HG03354 (cell line): ENCODE results near the gene CELSR1.
"Not testable (repeated sequence)": the region's sequence is repeated elsewhere in the genome, so short reads cannot be mapped to it uniquely, and the experiment has no call there.

Experiments
- ATAC-seq: cut with Tn5 transposase; IDR thresholded peaks from one replicate; pipeline ENCODE4 v1.9.1; 2021; ENCODE audit warnings: mild to moderate bottlenecking; ENCODE audit not compliant: unreplicated experiment, poor library complexity, severe bottlenecking

The CELSR1 gene

GRCh38 chr22:46490538-46490937 lies 46.9 kb downstream of the CELSR1 start:
- no peak for ATAC-seq

GRCh38 chr22:46486996-46487717 lies 50.3 kb downstream of the CELSR1 start:
- ATAC-seq = no peak

GRCh38 chr22:46484861-46485595 lies 52.4 kb downstream of the CELSR1 start:
- ATAC-seq = no peak

- no peak for ATAC-seq
Observed at GRCh38 chr22:46484156-46484860, 53.1 kb downstream of the CELSR1 start.

GRCh38 chr22:46483353-46483752 lies 54.1 kb downstream of the CELSR1 start:
- ATAC-seq = no peak

- no peak for ATAC-seq
Observed at GRCh38 chr22:46482056-46482675, 55.3 kb downstream of the CELSR1 start.

GRCh38 chr22:46481386-46481785 lies 56.0 kb downstream of the CELSR1 start:
- no peak for ATAC-seq

- ATAC-seq = no peak
Observed at GRCh38 chr22:46480396-46480795, 57.0 kb downstream of the CELSR1 start.

GRCh38 chr22:46479046-46479445 lies 58.4 kb downstream of the CELSR1 start:
- no peak for ATAC-seq

- no peak for ATAC-seq
Observed at GRCh38 chr22:46478083-46478551, 59.3 kb downstream of the CELSR1 start.

- ATAC-seq = no peak
Observed at GRCh38 chr22:46476547-46476941, 60.9 kb downstream of the CELSR1 start.

- no peak for ATAC-seq
Observed at GRCh38 chr22:46473896-46474557, 63.4 kb downstream of the CELSR1 start.

- no peak for ATAC-seq
Observed at GRCh38 chr22:46473021-46473779, 64.2 kb downstream of the CELSR1 start.

GRCh38 chr22:46472722-46473016 lies 64.8 kb downstream of the CELSR1 start:
- ATAC-seq = no peak

GRCh38 chr22:46471901-46472721 lies 65.3 kb downstream of the CELSR1 start:
- no peak for ATAC-seq

GRCh38 chr22:46471330-46471729 lies 66.1 kb downstream of the CELSR1 start:
- ATAC-seq = not testable (repeated sequence)

- no peak for ATAC-seq
Observed at GRCh38 chr22:46469711-46470110, 67.7 kb downstream of the CELSR1 start.

- no peak for ATAC-seq
Observed at GRCh38 chr22:46467006-46467405, 70.4 kb downstream of the CELSR1 start.
